Activated T-cell treated with anti-CD3 and anti-CD28 coated beads for 1 hour (primary cell): ENCODE measurements around the gene YIF1A.
"Not testable (repeated sequence)": the region's sequence is repeated elsewhere in the genome, so short reads cannot be mapped to it uniquely, and the experiment has no call there.

Experiments used
- DNase-seq: peaks from one replicate; pipeline ENCODE4 v3.0.0-alpha.2; 2020; ENCODE audit warnings: low read depth

Gene YIF1A

DNA sequence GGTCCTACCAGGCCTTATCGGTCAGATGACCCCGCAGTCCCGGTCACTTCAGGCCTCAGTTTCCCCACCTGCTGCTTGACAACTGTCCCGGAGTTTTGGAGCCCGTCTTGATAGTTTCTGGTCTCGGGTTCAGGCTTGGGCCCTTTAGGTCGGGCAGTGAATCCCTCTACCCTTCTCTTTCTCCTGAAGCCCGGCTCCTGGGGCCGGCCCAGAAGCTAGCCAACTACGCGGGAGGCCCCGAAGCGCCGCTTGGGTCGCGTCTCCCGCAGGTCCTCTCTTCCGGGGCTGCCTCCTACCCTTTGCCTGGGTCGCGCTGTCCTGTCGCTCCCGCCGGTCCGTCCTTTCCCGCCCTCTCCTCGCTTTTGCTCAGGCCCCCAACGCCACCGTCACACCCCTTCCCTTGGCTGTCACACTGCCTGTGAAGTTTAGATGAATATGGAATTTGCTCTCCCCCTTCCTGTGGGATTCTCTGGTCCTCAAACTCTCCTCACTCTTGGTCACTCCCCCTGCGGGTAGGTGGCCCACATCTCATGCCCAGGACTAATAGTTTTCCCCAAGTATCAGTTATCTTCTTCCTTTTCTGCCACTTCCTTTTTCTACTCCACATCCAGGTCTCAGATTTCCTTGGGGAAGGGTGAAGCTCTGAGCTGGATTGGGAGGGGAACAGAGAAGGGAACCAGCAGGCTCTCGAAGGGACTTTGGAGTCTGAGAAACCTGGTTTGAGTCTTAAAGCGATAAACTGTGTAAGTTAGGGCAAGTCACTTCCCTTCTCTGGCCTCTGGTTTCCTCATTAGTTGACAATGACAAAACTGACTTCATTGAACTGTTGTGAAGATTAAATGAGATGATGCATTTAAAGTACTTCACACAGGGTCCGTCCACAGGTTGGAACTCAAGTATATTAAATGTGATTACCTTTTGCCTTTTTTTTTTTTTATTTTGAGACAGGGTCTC, 19.7 kb downstream of the YIF1A start:
- no peak for DNase-seq

DNA sequence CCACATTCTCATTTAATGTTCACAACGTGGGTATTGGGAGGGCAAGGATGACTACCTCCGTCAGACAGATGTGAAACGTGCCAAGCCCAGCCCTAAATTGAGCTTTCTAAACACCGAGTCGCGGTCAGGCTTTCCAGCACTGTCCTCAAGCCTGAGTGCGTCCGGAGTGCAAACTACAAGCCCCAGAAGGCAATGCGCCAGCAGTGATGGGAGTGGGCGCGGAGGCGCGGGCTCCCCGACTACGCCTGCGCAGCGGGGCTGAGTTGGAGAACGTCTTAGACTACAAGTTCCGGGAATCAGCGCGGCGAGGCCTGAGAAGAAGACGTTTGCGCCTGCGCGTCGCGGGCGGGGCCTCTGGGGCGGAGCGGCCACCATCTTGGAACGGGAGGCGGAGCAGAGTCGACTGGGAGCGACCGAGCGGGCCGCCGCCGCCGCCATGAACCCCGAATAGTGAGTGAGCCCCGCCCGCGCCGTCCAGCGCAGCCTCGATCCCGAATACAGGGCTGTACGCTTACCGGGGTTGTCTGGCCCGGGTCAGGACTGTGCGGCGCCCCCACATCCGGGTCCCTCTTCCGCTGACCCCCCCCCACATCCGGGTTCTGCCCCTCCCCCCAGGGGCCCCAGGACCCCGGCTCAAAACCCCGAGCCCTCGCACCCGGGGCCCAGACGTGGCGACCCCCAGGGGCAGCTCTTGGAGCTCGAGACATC, 20.5 kb downstream of the YIF1A start, which contains the start of gene RAB1B:
TSS of gene RAB1B (plus strand) at position 396 of the 708 bp plus-strand sequence. CDS start at position 437, 41 bp downstream.
- DNase-seq: peak; percentile 100

DNA sequence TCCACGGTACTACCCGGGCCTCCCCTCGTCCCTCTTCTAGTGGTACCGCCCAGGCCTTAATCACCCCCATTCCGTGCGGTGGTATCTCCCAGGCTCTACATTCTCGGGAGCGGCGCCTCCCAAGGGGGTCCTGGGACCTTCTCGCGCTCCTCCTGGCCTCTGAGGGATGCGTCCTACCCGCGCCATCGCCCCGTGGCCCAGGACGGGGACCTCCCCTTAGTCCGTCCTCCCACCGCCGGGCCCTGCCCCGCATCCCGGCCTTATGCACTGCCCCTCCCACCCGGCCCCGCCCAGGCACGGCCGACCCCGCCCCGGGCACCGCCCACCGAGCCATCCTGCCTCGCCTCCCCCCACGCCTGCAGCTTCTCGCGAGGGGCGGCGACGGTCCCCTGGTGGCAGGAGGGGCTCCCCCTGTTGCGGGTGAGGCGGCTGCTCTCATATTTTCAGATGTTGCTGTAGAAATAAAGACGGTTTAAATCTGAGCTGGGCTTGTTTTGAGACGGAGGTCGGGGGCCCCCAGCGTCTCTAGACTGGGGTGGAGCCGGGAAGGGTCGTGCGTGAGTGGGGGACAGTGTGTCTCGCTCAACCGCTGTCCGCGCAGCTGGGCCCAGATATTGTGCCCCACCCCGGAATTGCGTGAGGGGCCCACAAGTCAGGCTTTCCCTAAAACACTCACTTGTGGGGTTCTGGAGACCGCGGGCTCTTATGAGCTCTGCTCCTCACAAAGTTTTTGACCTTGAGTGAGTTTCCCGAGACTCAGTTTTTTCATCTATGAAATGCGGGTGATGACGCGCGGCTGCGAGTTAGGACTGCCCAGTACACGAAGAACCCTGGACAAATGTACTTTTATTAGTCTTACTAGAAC, 21.3 kb downstream of the YIF1A start:
- peak; percentile 75 for DNase-seq

DNA sequence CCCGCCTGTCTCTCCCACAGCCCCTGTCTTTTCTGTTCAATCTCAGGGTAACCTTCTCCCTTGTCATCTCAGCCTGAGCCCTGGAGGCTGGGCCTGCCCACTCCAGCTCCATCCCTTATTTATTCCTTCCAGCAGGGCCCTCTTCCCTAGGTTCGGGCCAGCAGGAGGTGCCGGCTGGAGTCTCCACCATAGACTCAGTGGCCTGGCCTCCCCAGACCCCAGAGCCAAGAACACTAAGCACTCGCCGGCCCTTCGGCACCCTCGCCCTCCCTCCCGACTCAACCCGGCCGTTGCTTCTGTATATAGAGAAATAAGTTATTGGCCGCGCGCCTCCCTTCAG, 21.9 kb downstream of the YIF1A start:
- DNase-seq: no peak

DNA sequence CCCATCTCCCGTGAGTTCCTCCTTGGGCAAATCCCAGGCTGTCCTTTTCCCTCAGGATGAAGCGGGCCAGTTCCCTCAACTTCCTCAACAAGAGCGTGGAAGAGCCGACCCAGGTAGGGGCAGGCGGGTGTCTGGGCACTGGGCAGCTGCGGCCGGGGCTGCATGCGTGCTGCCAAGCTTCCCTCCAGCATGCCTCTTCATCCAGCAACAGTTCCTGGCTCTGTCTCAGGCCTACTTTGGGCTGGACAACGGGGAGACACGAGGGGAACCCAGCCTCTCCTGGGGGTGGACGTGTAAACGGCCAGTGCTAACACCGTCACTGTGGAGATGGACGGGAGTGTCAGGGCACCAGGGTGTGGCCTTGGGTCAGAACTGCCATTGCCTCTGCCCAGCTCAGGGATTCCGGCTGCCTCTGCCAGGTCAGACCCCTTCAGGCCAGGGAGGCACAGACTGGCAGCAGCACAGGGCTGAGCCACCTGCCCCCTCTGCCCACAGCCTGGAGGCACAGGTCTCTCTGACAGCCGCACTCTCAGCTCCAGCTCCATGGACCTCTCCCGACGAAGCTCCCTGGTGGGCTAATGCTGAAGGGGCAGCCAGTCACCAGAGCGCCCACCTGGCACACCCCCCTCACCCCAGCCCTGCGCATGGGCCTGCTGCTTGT, 22.4 kb downstream of the YIF1A start:
- no peak for DNase-seq

DNA sequence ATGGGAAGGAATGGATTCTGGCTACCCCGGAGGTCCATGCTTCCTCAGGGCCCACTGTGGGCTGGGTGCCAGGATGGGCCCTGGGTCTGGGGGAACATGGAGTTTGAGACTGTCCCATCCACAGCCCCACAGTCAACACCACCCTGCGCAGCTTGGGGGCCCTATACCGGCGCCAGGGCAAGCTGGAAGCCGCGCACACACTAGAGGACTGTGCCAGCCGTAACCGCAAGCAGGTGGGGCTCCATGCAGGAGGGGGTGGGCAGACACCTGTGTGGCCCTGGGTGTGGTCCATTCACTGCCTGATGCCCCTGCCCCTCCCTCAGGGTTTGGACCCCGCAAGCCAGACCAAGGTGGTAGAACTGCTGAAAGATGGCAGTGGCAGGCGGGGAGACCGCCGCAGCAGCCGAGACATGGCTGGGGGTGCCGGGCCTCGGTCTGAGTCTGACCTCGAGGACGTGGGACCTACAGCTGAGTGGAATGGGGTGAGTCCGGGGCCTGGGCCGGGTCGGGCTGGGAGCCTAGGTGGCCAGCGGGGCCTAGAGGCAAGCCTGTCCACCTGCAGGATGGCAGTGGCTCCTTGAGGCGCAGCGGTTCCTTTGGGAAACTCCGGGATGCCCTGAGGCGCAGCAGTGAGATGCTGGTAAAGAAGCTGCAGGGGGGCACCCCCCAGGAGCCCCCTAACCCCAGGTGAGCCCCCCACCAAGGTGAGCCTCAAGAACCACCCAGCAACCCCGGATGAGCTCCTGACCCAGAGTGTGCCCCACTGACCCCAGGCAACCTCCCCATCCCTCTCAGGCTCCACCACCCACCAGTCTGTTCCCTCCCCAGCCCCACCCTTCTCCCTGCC, 23.2 kb downstream of the YIF1A start:
- DNase-seq: no peak

DNA sequence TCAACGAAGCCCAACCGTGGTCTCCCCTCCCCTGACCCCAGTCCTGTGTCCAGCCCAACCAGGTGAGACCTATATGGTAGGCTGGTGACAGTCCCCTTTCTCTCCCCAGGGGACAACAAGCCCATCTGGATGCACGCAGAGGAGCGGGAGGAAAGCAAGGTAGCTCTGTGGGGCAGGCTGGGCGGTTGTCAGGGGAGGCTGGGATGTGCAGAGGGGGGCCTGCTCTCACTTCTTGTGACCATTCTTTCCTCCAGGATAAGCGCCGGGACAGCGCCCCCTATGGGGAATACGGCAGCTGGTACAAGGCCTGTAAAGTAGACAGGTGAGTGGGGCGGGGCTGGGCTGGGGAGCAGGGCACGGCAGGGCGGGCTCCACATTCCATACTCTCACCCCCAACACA, 24.0 kb downstream of the YIF1A start:
- no peak for DNase-seq

DNA sequence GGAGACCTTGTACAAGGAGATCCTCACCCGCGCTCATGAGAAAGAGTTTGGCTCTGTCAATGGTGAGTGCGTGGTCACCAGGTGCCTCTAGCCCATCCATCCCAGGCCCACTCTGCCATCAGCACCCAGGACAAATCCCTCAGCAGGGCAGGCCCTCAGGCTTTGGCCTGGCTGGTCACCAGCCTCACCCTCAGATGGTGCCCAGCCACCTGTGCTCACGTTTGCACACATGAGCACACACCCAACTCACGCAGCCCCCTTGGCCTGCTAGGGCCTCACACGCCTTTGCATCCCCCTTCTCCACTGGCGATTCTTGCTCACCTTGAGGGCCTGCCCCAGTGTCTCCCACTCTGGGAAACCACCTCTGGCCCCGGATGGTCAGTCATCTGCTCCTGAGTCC, 24.6 kb downstream of the YIF1A start:
- DNase-seq: no peak

DNA sequence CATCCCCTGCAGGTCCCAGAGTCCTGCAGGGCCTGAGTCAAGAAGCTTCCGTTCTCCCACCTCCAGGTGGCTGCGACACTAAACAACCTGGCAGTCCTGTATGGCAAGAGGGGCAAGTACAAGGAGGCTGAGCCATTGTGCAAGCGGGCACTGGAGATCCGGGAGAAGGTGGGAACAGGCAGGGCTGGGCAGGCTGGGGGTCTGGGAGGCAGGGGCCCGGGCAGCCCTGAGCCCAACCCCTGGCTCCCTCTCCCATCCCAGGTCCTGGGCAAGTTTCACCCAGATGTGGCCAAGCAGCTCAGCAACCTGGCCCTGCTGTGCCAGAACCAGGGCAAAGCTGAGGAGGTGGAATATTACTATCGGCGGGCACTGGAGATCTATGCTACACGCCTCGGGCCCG, 25.2 kb downstream of the YIF1A start:
- no peak for DNase-seq

DNA sequence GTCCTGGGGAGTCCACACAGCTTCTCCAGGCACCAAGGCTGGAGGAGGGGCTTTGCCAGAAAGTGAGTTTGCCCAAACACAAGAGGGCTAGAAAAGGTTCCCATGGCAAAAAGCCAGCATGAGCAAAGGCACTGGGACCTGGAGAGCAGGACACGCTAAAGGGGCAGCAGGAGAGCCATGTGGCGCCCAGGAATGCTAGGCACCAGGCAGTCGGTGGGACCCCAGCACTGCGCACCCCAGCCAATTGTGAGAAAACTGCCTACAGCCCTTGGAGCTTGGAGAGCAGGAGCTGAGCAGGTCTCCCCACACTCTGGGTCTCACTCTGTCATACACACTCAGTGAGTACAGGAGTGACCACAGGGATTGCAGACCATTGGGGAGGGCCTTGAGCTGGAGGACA, 25.7 kb downstream of the YIF1A start:
- DNase-seq: no peak

DNA sequence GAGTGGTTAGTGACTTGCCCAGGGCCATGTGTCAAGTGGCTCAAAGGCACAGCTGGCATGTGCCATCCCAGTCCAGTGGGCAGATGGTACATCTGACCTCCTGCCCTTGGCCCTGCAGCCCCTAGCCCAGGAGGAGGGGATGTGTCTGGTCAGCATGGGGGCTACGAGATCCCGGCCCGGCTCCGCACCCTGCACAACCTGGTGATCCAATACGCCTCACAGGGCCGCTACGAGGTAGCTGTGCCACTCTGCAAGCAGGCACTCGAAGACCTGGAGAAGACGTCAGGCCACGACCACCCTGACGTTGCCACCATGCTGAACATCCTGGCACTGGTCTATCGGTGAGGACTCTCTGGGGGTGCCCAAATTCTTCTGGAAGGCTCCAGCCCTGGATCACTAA, 26.2 kb downstream of the YIF1A start:
- DNase-seq: no peak

DNA sequence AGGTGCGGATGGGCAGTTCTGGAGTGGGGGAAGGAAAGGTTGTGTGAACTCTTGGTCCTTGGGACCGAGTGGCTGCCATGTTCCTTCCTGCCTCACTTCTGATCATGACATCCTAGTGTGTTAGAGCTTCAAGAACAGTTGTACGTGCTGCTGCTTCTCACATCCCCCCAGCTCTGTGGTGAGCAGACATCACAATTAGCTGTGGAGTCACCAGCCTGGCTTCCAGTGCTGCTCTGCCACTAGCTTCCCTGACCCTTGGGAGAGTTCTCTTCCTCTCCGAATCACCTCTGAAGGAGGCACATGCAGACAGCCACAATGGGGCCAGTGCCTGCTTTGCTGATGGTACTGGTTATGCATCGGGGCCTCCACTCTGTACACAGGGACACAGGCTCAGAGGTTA, 26.8 kb downstream of the YIF1A start:
- no peak for DNase-seq

DNA sequence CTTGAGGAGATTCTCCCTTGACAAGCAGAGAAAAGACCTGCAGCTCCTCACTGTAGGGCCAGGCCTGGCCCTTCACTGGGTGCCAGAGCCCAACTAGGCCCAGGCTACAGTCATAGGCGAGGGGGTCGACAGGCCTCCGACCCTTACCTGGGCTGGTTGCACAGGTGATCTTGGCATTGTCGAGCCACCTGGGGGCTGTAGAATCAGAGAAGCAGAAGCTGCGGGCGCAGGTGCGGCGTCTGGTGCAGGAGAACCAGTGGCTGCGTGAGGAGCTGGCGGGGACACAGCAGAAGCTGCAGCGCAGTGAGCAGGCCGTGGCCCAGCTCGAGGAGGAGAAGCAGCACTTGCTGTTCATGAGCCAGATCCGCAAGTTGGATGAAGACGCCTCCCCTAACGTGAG, 27.4 kb downstream of the YIF1A start:
- DNase-seq: no peak

DNA sequence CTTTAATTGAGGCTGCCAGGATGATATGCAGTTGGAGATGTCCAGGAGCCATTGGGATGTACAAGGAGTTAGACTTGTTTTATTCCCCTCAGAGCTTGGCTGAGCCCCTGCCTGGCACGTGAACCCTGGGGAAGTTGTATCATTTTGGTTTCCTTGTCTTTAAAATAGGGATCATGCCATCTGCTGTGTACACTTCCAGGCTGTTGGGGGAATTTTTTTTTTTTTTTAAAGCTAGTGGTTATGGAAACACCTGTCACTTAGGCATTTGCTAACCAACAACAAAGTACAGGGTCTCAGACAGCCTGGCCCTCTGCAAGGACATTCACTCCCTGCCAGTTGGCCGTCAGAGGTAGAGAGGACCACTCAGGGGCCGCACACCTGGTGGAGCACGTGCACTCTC, 29.0 kb downstream of the YIF1A start:
- no peak for DNase-seq

DNA sequence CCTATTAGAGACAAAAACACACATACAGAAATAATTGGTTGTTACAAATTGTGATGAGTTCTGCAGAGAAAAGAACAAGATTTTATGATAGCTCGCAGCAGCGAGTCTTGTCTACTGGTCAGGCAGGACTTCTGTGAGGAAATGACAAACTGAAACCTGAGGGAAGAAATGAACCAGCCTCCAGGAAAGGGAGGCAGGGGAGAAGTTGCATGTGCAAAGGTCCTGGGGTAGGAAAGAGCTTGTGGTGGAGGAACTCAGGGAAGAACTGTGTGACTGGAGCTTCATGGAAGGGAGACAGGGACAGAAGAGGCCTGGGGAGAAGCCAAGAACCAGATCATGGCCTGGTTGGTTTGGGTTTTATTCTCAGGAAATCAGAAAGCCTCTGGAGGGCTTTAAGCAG, 29.7 kb downstream of the YIF1A start:
- no peak for DNase-seq

DNA sequence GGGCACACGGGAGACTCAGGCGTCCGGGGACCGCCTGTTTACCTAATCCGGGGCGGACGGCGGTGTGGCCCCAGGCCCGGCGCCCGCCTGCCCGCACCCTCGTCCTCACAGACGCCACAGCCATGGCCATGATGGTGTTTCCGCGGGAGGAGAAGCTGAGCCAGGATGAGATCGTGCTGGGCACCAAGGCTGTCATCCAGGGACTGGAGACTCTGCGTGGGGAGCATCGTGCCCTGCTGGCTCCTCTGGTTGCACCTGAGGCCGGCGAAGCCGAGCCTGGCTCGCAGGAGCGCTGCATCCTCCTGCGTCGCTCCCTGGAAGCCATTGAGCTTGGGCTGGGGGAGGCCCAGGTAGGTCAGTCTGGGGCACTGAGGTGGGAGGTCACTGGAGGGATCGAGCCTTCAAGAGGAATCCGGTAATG, 30.5 kb downstream of the YIF1A start:
- DNase-seq: no peak

DNA sequence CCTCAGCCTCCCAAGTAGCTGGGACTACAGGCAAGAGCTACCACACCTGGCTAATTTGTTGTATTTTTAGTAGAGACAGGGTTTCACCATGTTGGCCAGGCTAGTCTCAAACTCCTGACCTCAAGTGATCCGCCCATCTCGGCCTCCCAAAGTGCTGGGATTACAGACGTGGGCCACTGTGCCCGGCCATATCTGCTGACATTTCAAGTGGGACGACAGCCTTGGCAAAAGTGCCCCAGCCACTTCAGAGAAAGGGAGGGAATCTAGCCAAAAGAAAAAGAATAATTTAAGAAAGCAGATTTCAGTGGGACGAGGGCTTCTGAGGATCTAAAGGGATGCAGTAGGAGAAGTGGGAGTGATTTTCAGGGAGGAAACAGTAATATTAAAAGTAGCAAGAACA, 35.9 kb downstream of the YIF1A start:
- DNase-seq: not testable (repeated sequence)

DNA sequence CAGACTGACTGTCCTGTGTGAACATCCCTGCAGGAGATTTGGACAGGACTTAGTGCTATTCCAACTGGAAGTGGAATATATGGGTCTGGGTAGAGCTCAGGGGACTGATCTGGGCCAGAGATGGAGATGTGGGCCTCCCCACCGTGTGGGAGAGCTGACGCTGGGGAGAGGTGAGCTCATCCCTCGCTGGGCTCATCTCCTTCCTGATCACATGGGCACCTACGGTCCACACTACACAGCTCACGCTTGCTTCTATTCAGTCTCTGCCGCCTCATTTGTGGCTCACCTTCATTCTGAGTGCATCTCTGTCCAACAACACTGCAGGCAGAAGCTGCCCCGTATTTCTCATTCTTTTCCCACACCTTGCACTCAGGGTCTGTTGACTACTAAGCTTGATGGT, 37.1 kb downstream of the YIF1A start:
- DNase-seq: no peak

DNA sequence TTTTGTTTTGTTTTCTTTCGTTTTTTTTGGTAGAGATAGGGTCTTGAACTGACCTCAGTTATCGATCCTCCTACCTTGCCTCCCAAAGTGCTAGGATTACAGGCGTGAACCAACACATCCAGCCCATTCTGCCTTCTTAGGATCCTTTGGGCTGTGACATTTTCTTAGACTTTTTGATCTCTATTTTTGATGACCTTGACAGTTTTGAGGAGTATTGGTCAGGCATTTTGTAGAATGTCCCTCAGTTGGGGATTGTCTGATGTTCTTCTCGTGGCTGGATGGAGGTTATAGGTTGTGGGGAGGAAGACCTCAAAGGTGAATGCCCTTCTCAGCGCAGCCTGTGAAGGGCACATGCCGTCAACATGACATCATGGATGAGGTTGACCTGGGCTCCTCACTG, 40.0 kb downstream of the YIF1A start:
- DNase-seq: no peak

DNA sequence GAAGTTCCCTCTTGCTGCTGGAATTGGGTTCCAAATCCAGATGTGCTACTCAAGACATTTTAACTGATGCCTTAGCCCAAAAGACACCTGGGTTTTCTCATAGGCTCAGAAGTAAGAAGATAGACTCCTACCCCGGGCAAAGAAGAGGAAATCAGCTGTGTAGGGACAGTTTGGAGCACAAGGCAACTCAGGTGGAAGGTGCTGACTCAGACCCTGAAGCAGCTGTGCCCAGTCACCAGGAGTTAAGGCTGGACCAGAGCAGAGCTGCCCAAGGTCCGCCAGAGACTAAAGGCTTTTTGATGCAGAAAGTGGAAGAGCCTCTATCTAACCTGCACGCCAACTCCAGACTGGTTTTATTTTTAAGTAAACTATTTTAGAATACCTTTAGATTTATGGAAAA, 41.1 kb downstream of the YIF1A start:
- DNase-seq: no peak

DNA sequence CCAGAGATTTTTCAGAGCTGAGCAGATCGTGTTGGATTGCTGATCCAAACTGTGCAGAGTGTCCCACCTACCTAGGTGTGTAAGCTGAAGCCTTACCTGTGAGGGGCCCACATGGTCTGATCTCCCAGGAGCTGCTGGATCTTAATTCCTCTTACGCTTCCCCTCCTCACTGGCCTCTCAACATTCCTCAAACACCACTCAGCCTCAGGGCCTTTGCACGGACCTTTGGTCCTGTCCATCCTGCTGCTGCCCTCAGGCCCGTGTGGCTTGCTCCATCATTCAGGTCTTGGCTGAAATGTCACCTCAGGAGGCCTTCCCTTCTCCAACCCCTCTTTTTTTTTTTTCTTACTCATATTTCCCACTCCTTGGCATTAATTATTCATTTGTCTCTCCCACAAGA, 41.6 kb downstream of the YIF1A start:
- DNase-seq: no peak
